CD1c-positive myeloid dendritic cell (primary cell): ENCODE results near the gene C19orf12.

ENCODE experiments used
- DNase-seq: peaks from one replicate; pipeline ENCODE4 v3.0.0-alpha.2; 2016; ENCODE audit errors: extremely low spot score

The C19orf12 gene

GRCh38 chr19:29697523-29698261 lies 17.4 kb downstream of the C19orf12 start:
- DNase-seq = no peak

DNA sequence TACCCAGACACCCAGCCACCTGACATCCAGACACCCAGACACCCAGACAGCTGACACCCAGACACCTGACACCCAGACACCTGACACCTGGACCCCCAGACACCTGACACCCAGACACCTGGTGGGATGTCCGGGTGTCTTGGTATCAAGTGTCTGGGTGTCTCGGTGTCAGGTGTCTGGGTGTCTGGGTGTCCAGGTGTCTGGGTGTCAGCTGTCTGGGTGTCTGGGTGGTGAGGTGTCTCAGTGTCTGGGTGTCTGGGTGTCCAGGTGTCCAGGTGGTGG lies 18.6 kb downstream of the C19orf12 start:
- no peak for DNase-seq

GRCh38 chr19:29695765-29696564 lies 19.1 kb downstream of the C19orf12 start:
- DNase-seq = no peak

DNA sequence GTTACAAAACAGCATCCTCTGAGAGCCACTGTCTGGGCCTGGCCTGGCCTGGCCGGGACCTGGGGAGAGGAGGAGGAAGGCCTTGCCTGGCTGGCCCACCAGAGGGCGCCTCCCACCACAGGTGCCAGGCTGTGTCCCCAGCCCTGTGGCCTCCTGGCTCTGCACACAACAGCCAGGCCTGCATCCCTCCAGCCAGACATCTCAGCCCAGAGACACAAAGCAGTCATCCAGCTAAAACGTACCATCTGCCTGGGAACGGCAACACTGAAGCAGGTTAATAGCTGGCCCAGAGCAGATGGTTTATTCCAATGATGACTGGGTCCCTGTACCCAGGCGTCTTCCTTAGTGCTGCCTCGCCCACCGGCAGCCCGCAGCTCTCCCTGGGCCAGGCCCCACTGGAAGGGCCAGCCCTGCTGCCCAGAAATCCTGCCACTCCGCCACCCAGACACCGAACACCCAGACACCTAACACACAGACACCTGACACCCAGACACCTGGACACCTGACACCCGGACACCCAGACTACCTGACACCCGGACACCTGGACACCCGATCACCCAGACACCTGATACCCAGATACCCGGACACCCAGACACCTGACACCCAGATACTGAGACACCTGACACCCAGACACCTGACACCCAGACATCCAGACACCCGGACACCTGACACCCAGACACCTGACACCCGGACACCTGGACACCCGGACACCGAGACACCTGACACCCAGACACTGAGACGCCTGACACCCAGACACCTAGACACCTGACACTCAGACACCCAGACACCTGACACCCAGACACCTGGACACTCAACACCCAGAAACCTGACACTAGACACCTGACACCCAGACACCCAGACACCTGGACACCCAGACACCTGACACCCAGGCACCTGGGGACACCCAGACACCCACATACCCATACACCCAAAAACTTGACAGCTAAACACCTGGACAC lies 20.1 kb downstream of the C19orf12 start:
- DNase-seq = peak; percentile 79

DNA sequence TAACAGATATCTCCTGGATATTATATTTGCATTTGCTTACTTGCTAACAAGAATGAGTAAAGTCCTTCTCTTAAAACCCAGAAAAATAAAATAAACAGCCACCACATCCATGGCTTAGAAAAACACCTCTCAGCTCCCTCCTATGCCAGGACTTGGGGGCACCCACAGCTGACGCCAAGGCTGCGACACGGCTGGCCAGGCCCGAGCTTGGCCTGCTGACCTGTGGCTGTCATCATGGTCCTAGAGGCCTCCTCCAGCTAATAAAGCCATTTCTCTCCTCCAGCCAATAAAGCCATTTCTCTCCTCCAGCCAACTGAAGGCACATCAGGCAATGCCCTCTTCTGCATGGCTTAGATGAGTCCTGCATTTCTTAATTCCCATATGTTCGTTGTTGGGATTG lies 20.9 kb downstream of the C19orf12 start:
- DNase-seq = no peak

DNA sequence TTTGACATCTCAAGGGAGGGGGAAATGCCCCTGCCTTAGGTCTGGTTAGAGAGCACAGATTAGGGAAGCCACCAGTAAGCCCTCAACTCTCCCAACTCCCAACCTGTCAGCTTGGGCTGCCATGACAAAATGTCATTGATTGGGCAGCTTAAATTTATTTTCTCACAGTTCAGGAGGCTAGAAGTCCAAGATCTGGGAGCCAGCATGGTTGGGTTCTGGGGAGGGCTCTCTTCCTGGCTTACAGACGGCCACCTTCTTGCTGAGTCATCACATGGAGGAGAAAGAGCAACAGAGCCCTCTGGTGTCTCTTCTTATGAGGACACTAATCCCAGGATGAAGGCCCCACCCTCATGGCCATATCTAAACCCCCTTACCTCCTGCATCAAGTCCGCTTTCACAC lies 24.2 kb downstream of the C19orf12 start:
- peak; percentile 63 for DNase-seq

DNA sequence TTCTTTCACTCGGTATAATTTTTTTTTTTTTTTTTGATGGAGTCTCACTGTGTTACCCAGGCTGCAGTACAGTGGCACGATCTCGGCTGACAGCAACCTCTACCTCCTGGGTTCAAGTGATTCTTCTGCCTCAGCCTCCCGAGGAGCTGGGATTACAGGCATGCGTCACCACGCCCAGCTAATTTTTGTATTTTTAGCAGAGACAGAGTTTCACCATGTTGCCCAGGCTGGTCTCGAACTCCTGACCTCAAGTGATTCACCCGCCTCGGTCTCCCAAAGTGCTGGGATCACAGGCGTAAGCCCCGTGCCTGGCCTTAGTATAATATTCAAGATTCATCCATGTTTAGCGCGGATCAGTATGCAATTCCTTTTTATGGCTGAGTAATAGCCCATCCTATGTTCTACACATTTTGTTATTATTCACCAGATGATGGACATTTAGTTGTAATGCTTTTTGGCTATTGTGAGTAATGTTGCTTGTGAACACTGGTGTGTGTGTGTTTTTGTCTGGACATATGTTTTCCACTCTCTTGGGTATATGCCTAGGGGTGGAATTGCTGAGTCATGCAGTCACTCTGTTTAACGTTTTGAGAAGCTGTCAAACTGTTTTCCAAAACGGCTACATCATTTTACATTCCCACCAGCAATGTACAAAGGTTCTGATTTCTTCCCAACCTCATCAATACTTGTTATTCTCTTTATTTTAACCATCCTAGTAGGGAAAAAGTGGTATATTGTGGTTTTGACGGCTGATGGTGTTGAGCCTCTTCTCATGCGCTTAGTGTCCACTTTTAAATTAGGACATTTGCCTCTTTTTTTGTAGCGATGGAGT lies 26.9 kb downstream of the C19orf12 start:
- no peak for DNase-seq

GRCh38 chr19:29687244-29687896 lies 27.7 kb downstream of the C19orf12 start:
- DNase-seq = peak; percentile 50

DNA sequence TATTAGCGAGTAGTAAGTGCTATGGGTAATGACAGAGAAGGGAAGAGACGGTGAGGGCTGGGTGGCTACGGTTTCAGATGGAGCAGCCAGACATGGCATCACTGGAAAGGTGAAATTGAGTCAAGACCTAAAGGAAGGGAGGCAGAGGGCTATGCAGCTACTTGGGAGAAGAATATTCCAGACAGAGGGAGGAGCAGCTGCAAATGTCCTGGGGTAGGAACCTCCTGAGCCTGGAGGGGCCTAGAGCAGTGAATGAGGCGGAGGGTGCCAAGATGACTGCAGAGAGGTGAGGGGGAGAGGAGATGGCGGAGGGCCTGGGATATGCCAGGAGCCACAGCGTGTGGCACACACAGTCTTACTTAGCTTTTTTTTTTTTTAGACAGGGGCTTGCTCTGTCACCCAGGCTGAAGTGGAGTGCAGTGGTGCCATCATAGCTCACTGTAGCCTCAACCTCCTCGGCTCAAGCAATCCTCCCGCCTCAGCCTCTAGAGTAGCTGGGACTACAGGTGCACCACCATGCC lies 28.7 kb downstream of the C19orf12 start:
- DNase-seq = no peak

- DNase-seq = no peak
Measured at GRCh38 chr19:29685326-29685725, 29.7 kb downstream of the C19orf12 start.

DNA sequence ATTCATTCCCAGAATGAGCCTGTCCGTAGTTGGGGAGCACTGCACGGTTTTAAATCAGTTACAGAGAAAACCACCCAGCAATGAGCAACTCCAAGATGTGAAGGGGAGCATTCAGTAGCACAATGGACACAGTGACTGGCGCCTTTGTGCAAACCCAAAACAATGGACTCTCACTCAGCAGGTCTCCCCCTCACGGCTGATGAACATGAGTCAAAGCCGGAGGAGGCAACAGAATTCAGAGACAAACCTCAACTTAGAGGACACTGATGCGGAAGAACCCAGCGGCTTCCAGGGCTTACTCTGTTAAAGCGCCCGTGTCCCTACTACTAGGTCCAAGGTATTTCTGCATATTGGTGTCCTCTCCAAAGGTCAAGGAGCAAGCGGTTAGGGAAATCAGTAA lies 32.1 kb downstream of the C19orf12 start:
- no peak for DNase-seq

DNA sequence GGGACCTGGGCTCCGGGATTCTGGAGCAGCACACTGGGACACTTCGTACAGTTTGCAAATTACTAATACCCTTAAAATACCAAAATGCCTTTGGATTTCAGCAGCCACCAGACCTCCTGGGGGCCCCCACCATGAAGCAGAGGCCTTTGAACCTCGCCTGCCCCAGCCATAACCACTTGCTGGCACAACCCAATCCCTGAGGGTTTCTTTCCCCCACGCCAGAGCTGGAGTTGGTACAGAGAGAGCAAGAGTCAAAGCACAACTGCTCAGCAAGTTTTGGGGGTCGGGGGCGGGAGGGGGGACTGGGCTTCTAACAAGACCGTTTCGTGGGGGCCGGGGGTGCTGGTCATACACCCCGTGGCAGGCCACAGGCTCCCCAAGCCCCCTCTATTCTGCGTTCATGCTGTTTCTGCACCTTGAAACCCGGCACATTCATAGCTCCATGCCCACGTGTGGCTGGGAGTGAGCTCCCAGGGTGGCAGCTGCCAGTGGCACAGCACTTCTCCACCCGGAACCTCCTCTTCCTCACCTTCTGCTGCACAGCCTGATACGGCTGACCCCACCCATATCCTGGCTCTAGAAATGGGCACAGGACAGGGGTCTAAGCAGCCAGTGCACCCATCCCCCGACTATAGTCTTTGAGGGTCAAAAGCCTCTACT lies 32.7 kb downstream of the C19orf12 start:
- no peak for DNase-seq

- DNase-seq = no peak
Measured at GRCh38 chr19:29681422-29682235, 33.4 kb downstream of the C19orf12 start.

DNA sequence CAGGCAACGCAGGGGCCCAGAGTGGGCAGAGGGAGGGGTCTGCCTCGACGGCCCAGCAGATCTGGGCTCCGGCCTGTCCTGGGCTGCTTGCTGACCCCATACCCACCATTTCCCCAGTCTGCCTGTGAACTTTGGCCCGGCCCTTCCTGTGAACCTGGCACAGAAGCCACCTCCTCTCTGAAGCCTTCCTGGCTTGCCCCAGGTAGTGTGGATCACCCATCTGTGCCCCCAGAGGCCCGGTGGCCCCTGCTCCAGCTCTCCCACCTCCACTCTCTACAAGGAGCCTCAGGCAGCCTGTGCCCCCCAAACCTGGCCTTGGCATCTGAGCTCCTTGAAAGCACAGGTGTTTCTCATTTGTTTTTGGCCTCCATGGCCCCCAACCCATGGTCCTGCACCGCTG lies 34.1 kb downstream of the C19orf12 start:
- no peak for DNase-seq

DNA sequence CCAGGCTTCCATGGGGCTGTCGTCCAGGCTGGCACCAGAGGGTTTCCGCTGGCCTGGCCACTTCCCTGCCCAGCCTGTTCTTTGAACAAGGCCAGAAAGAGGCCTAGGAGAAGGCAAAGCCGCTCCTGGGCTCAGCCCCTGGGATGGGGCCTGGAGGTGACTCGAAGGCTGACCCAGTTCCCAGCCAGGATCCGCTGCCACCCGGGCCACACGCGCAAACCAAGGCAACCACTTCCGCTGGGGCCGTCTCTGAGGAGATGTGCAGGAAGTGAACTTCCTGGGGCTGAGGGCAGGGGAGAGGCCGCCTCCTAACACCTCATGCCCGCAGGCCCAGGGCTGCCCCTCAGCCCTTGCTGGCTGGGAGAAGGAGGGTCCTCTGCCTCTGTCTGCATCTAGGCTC lies 34.6 kb downstream of the C19orf12 start:
- DNase-seq = peak; percentile 43

GRCh38 chr19:29679598-29680210 lies 35.4 kb downstream of the C19orf12 start:
- no peak for DNase-seq

GRCh38 chr19:29678484-29679106 lies 36.5 kb downstream of the C19orf12 start:
- no peak for DNase-seq
